ENCODE data around the gene THADA.
"Not testable (repeated sequence)": the region's sequence is repeated elsewhere in the genome, so short reads cannot be mapped to it uniquely, and the experiment has no call there.

THADA gene

DNA sequence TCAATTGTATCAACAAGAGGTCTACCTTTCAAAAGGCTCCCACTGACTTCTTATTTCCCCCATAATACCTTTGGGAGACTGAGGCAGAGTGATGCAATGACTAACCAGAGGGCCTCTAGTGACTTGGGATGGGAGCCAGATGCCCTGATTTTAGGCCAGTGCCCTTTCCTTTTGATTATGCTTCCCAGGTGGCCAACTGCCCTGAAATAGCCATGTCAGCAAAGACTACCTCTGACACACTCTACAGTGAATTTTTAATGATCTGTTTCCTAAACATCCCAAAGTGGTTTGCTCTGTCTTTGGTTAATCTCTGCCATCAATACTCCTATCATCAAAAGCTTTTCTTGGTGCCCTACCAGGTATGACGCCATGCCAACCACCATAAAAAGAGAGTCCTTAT, 303.5 kb downstream of the THADA start:
- no peak for DNase-seq

DNA sequence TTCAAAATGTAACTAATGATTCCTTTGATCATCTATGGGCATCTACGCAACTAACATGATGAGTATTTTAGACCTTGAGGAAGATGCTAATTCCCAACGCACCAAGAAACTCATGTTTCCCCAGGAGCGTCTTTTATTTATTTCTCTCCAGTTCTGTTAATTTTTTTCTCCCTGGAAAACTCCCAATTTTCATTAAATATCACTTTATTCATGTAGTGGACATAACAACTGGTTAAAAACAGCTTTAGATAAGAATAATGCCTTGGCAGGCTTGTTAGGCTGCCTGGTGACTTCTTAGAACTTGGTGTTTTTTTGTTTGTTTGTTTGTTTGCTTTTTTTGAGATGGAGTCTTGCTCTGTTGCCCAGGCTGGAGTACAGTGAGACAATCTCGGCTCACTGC, 306.5 kb downstream of the THADA start:
- DNase-seq, result no peak

DNA sequence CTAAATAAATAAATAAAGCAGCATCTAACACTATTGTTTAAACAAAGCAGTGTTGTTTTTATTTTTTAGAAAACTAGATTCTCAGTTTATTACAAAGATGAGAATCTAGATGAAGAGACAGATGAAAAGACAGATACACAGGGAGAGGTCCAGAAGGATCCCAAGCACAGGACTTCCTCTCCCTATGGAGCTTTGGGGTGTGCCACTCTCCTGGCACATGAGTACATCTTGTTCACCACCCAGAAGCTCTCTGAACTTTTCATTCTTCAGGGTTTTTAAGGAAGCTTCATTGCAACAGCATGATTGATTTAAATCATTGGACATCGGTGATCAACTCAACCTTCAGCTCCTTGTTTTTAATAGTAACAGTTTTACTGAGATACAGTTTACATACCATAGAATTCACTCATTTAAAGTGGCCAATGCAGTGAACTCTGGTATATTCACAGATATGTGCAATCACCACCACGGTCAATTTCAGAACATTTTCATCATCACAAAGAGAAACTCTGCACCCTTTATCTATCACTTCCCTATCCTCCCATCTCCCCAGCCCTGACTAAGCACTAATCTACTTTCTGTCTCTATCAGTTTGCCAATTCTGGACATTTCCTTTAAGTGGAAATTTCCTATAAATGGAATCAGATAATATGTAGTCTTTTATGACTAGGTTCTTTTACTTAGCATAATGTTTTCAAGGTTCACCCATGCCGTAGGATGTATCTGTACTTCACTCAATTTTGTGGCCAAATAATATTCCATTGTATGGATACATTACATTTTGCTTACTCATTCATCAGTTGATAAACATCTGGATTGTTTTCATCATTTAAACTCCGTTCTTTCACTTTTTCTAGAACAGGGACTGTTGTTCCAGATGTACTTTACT, 307.2 kb downstream of the THADA start:
- DNase-seq, result no peak

DNA sequence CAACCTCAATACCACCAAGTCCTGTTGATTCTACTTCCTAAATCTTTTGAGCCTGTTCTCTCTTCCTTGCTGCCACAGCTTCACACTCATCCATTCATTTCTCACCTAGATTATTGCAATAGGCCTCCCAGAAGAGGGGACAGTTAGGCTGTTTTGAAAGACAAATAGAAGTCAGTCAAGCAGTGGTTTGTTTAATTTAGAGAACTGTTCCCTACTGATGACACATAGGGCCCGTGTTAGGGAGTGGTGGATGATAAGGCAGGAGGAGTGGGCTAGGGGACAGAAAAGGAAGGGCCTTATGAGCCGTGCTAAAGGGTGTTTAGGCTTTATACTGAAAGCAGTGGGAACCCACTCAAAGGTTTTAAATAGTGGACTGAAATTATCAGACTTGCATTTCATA, 309.9 kb downstream of the THADA start:
- DNase-seq, result no peak

DNA sequence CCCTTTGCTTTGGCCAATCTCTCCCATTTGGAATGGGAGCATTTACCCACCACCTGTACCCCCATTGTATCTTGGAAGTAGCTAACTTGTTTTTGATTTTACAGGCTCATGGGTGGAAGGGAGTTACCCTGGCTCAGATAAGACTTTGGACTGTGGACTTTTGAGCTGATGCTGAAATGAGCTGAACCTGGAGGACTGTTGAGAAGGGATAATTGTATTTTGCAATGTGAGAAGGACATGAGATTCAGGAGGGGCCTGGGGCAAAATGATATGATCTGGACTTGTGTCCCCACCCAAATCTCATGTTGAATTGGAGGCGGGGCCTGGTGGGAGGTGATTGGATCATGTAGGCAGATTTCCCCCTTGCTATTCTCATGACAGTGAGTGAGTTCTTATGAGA, 310.9 kb downstream of the THADA start:
- DNase-seq, result no peak

DNA sequence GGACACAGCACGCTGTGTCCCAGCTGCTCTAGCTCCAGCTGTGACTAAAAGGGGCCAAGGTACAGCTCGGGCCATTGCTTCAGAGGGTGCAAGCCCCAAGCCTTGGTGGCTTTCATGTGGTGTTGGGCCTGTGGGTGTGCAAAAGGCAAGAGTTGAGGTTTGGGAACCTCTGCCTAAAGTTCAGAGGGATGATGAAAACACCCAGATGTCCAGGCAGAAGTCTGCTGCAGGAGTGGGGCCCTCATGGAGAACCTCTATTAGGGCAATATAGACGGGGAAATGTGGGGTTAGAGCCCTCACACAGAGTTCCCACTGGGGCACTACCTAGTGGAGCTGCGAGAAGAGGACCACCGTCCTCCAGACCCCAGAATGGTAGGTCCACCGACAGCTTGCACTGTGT, 311.5 kb downstream of the THADA start:
- DNase-seq, result not testable (repeated sequence)

DNA sequence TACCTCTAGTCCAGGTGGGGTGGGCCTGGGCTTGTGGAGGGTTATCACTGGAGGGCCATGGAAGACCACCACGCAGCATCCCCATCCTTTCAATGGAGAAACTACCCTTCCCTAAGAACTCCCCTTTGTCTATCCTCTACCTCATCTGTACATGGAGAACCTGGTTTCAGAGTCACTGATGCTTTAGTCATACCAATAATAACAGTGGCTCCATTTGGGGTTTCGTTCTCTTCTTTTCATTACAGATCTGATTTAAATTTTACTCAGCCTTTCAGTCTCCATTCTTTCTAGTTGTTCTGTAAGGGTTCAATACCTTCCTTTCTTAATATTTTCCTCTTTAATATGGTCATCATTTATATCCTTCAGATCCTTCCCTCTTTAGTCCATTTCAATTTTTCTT, 314.8 kb downstream of the THADA start:
- no peak for DNase-seq

DNA sequence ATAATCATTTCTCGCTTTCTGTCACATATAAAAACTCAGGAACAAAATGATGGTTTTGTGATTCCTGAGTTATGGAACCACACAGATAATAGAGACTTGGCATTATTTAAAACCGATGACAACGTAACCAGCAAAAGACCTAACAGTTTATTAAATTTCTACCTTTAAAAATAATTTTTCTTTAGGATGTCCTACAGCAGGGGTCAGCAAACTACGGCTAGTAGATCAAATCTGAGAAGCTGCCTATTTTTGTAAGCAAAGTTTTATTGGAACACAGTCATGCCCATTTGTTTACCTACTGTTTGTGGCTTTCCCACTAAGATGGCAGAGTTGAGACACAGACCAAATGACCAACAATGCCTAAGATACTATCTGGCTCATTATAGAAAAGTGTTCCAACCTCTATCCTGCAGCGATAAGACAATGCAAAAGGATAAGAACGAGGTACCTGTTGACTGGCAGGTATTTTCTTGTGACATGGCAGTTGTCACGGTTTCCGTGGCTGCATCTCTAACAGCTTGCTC, 316.5 kb downstream of the THADA start:
- DNase-seq, result no peak

DNA sequence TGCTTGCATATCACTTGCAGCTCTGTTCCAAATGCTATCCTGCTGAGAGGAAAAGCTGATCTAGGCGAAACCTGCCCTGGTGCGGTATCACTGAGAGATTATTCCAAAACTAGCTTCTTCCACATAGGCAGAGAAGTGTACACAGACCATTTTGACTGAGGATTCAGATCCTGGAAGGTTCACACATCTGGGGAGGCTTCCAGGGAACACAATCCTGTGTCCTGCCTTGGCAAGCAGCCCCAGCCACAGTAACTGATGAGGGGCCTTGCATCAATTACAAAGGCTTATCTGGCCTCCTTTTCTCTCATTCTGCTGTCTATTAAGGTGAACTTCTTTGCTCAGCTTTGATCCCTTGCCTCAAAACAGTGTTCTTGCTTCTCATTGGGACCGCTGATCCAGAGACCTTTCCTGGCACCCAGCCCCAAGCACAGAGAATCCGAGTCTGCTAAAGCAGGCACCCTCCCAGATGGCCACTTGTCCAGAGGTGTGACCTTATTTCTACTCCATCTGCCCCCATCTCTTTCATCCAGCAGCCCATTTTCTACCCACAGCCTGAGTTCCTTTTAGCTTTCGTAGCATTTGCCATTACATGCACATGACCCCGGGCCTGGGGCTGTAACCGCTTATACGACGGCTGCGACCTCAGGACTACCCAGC, 317.1 kb downstream of the THADA start:
- DNase-seq, result no peak

DNA sequence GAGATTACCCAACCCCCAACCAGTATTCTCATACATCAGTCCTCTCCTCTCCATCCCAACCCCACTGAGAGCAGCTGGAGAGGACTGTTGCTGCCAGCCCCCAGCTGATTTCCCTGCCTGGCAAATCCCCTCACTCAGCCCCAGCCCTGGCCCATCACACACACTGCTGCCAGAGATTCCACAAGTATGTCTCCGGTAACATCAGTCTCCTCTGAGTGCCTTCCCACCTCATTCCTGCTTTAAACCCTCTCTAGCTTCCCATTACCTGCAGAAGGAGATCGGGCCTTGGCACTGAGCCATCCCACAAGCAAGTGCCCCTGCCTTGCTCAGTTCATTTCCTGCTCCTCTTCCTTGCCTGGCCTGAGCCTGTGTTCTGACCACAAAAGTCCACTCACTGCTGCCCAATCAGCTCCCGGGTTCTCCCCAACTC, 318.9 kb downstream of the THADA start:
- no peak for DNase-seq

DNA sequence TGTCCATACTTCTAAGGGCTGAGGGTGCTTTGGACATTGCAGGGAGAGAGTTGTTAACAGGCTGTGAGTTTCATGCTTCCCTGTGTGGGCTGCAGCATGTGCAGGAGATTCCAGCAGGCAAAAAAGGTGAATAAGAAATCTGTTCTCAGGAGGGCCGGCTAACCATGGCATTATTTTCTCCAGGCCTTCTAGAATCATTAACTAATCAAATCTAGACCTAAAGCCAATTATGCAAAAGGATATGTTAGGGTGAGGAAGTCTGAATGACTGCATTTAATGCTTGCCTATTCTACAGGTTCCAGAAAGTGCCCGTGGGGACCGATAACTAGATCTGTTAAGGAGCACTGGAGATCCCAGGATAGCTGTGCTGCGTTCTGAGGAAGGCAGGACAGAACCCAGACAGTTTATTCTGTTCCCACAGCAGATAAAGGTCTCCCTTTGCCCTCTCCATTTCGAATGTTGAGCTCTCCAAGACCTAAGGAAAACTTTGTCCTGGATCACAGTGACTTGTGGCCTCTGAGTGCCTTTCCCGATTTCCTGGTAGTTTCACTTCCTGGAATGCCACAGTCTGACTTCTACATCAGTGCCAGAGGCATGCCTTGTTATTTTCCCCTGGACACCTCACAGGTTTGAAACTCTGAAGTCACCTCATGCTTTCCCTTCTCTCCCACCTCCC, 319.4 kb downstream of the THADA start:
- no peak for DNase-seq

DNA sequence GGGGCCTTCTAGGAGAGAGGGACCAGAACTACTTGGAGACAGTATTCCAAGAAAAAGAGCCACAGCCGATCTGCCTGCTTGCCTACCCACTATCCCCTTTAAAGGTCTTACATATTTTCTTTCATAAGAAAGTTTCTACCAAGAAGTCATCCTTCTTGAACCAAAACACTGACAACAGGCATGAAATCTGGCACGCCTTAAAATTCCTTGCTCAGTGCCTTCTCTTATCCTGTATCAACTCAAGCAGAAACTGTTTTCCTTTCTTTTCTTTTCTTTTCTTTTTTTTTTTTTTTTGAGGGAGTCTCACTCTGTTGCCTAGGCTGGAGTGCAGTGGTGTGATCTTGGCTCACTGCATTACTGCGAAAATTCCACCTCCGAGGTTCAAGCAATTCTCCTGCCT, 321.1 kb downstream of the THADA start:
- DNase-seq, result no peak

DNA sequence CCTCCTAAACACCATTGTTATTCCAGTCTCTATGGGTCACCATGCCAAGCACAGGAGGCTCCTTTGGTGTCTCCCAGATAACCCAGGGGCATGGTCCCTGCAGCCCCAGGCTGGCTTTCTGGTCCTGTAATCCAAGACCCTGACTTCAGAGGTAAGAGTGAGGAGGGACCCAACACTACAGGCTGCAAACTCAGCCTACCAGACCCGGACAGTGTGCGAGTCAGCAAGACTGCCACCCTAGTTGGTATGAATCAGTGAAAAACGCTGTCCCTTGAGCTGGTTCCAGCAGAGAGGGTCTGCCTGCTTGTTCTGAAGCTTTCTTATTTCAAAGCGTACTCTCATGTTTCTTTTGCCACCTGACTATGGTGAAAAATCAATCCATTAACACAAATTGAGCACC, 321.8 kb downstream of the THADA start:
- no peak for DNase-seq

DNA sequence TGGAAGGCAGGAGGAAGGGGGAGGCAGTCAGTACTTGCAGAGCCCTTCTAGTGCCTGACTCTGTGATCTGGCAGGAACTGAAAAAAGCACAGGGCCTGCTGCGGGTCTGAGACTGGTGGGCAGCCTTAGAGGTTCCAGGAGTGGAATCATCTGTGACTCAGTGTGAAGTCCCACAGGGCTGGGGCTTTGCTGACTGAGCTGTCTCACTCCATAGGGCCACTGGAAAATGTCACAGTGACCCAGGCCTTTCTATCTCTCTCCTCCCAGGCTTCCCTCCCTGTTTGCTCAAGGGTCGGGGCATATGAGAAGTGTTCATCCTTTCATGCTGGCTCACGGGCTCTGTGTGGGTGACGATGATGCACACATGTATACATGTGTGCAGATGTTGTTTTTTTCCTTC, 322.3 kb downstream of the THADA start:
- DNase-seq, result no peak

DNA sequence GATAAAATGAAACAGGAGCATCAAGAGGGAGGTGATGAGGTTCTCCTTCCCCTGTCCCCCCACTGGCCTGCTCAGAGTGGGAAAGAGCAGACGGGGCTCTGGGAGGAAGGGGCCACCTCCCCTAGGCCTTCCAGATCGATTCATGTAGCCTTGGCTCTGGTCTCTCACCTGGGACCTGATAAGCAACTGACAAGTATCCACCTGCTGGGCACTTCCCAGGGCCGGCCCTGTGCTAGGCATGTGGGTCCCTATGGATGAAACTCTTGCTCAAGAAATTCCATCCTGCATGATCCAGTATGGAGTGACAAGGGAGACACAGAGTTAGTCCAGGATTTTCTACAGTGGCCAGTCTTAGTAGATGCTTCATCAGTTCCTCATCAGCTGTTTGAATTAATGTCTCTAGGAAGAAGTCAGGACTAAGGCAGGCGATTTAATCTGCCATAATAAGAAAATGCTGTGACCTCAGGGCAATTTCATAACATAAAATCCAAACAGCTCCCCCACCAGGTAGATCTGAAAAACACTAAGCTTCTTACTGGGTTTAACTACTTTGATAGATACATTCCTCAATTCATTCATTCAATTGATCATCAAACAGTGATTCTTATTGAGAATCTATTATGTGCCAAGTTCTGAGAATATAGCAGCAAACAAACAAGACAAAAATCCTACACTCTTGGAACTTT, 324.8 kb downstream of the THADA start:
- no peak for DNase-seq

DNA sequence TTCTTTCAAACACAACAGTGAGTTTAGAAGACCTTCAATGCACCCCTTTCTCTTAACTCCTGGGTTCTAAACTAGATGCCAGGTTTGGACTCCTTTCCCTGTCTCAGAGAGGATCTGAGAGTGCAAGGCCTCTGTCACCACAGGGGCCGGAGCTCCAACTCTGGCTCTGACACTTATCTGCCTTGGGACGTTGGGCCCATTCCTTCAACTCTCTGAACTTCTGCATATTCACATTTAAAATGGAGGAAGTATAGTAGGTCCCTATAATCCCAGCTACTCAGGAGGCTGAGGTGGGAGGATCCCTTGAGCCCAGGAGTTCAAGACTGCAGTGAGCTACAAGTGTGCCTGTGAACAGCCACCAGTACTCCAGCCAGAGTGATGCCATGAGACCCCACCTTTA, 325.4 kb downstream of the THADA start:
- no peak for DNase-seq

DNA sequence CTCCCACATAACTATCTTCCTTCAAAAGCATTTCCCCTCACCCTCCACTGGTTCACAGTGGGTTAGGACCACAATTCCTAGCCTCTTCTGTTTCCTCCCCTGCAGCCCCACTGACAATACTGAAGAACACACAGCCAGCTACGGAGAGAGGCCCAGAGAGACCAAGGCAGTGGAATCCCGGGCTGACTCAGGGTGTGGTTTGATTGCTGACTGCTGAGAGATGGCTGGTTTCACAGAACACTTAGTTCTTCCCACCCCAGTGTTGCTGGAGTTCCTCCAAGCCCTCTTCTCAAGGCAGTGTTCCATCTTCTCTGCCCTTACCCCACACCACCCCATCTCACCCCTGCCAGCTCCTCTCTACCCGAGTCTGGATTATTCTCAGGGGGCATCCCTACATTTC, 326.1 kb downstream of the THADA start:
- DNase-seq, result no peak

DNA sequence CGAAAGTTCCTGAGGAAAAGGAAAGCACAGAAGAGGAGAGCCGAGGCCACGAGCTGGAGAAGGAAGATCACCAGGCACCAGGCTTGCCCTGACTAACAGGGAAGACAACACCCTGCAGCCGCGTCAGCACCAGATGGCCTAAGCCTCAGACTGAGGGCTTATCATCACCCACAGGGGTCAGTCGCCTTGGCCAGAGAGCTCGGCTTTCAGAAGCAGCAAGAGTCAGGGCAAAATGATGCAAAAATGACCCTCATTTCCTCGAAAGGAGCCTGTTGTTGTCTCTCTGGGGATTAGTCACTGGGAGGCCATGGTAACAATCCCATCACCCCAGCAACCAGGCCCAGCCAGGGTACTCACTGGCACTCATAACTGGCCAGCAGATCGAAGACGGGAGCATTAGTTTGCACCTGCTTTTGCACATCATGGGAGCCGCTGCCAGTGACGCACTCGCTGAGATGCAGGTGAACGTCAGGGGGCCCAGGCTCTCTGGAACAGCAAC, 326.7 kb downstream of the THADA start:
- DNase-seq, result no peak

DNA sequence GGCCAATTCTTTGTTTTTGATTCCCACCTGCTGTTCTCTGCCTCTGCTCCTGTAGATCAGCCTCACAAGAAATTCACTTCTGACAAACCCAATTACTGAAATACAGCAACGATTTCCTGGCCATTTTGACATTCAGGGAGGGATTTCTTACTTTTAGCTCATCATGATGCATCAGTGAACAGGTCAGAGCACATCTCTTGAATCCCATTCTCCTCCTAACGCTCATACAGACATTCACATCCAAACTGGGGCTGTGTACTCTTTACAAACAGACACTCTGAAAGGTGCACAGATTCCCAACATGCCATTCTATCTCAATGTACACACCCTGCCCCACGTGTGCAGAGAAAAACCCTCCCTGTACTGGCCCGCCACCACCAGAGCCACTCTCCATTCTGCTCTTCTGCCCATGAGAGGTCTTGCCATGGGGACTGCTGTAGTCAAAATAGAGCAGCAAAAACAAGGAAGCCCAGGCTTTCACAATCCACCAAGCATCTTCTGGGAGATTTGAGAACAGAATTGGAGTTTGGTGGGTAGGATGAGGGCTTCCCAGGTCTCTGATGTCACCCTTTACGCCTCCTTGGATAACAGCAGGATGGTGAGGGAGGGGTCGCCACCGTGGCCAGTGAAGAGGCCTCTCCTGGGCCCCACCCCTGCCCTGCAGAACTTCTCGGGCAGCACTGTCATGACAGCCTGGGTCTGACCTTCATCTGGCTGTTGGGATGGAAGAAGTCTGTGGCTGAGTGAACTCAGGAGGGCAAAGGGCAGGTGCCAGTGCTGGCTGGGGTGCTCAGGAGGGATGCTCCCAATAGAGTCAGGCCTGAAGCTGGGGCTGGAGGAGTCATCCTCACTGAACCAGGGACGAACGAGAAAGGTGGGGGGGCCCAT, 327.5 kb downstream of the THADA start:
- no peak for DNase-seq

DNA sequence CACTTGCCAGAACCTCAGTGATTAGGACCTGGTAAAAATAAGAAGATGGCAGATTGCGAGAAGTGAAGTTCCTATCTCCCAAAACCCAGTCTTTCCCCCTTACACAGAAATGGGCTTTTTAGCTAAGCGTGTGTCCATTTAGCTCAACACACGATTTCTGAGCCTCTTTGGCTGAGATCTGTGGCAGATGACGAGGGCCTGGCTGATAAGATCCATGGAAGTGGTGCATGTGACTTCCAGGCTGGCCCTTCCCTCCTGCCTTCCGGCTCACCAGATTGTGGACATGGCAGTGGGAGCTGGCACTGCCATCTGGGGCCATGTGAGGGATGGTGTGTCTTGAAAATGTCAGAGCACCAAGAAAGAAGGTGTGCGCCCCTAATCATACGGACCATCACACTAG, 328.5 kb downstream of the THADA start:
- DNase-seq, result no peak

DNA sequence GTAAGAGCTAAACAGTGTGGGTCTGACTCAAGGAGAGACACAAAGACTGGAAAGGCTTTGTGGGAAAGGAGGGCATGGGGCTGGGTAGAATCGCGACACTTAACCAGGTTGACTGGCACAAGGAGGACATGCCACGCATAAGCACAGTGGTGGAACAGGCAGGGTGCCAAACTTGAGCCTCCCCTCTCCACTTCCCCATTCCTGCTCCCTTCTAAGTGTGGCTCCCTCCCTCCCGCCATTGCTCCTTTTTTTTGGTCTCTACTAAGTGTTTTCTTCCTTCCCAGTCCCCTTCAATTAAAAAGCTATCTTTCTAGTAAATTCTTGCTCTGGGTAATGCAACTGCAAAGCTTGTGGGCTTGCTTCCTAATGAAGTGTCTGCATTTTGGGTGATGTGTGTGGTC, 329.1 kb downstream of the THADA start:
- DNase-seq, result no peak

DNA sequence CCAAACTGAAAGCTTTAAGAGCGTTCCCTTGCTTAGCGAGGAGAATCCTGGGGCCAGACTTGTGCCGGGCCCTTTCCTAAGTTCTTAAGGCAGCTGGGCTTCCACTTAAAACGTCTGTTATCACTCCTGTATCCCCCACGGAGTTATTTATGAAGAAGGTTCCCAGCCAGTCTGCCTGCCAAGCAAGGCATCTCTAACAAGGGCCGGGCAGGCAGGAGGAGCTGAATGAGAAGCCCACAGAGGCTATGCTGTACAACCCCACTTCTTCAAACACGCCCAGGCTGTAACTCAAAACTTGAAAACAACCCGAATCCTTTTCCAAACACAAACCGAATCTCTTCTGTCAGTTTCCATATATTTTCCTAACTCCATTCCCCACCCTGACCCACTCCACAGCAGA, 330.4 kb downstream of the THADA start:
- no peak for DNase-seq

All from activated CD8-positive, alpha-beta memory T cell treated with anti-CD3 and anti-CD28 coated beads, Interleukin-2, amount 50 U/mL, for 4 hours (primary cell).